Peyer's patch (tissue), 4 donors: ENCODE results near the gene PLSCR5.

Experiments used
- POLR2A ChIP-seq, 2 donors: fragments of 450-650 bp; IDR thresholded peaks; one replicate each; pipeline ENCODE4 v1.5.1; 2017; ENCODE audit warnings: antibody characterized with exemption in 2 of 2, mild to moderate bottlenecking in 2 of 2, moderate library complexity in 2 of 2
- TF ChIP-seq, protein P1 (sequence below), 6 experiments: fragments of 450-650 bp in 4 of 6; fragments of 200-600 bp in 2 of 6; sonication (generic) in 1 of 6; IDR thresholded peaks; one replicate each; pipeline ENCODE4 v1.5.1; 2017 to 2019; ENCODE audit warnings: antibody characterized with exemption in 6 of 6, mild to moderate bottlenecking in 3 of 6, moderate library complexity in 1 of 6

- TF ChIP-seq, protein P1, sequence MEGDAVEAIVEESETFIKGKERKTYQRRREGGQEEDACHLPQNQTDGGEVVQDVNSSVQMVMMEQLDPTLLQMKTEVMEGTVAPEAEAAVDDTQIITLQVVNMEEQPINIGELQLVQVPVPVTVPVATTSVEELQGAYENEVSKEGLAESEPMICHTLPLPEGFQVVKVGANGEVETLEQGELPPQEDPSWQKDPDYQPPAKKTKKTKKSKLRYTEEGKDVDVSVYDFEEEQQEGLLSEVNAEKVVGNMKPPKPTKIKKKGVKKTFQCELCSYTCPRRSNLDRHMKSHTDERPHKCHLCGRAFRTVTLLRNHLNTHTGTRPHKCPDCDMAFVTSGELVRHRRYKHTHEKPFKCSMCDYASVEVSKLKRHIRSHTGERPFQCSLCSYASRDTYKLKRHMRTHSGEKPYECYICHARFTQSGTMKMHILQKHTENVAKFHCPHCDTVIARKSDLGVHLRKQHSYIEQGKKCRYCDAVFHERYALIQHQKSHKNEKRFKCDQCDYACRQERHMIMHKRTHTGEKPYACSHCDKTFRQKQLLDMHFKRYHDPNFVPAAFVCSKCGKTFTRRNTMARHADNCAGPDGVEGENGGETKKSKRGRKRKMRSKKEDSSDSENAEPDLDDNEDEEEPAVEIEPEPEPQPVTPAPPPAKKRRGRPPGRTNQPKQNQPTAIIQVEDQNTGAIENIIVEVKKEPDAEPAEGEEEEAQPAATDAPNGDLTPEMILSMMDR (IDR thresholded peaks at IDR 0.05), result no peak
- TF ChIP-seq POLR2A (IDR thresholded peaks at IDR 0.05), result no peak
These were observed 41.1 kb upstream of the PLSCR5 start for GRCh38 chr3:146646261-146646660.
